GM21717 (cell line): ENCODE data around the gene CLEC9A.

ENCODE experiments used
- ATAC-seq: cut with Tn5 transposase; IDR thresholded peaks from one replicate; pipeline ENCODE4 v1.9.1; 2021; ENCODE audit warnings: mild to moderate bottlenecking, moderate library complexity; ENCODE audit not compliant: unreplicated experiment

CLEC9A gene

GRCh38 chr12:10102322-10102721, 71.8 kb downstream of the CLEC9A start:
- no peak for ATAC-seq

GRCh38 chr12:10110256-10110844, 79.9 kb downstream of the CLEC9A start:
- no peak for ATAC-seq

GRCh38 chr12:10111451-10111850, 81.0 kb downstream of the CLEC9A start:
- no peak for ATAC-seq

- ATAC-seq = no peak
These were observed 82.6 kb downstream of the CLEC9A start for GRCh38 chr12:10113075-10113474.

GRCh38 chr12:10113920-10114319, 83.4 kb downstream of the CLEC9A start:
- ATAC-seq = no peak

GRCh38 chr12:10115311-10115710, 84.8 kb downstream of the CLEC9A start:
- ATAC-seq = no peak
